IPS-18a (cell line): ENCODE measurements around the gene SHROOM2.
A peak's percentile ranks its signal among the peaks of the same experiment; 100 is the strongest.

Experiments used
- H3K27ac ChIP-seq: one replicate; pipeline ENCODE4 v1.5.1; 2013; ENCODE audit warnings: low read length
- H3K27me3 ChIP-seq: one replicate; pipeline ENCODE4 v1.6.1; 2013; ENCODE audit warnings: mild to moderate bottlenecking, low read length; ENCODE audit not compliant: control insufficient read depth, insufficient read depth
- H3K36me3 ChIP-seq: one replicate; pipeline ENCODE4 v1.6.1; 2013; ENCODE audit warnings: low read depth, low read length; ENCODE audit not compliant: control insufficient read depth
- H3K4me1 ChIP-seq: one replicate; pipeline ENCODE4 v1.6.1; 2013; ENCODE audit warnings: low read depth, low read length; ENCODE audit not compliant: control insufficient read depth
- H3K4me3 ChIP-seq: one replicate; pipeline ENCODE4 v1.5.1; 2013; ENCODE audit warnings: low read length
- H3K9ac ChIP-seq: one replicate; pipeline ENCODE4 v1.6.1; 2013; ENCODE audit warnings: mild to moderate bottlenecking, low read length, moderate library complexity
- H3K9me3 ChIP-seq: one replicate; pipeline ENCODE4 v1.6.1; 2013; ENCODE audit warnings: low read depth, low read length; ENCODE audit not compliant: control insufficient read depth

The SHROOM2 gene

DNA sequence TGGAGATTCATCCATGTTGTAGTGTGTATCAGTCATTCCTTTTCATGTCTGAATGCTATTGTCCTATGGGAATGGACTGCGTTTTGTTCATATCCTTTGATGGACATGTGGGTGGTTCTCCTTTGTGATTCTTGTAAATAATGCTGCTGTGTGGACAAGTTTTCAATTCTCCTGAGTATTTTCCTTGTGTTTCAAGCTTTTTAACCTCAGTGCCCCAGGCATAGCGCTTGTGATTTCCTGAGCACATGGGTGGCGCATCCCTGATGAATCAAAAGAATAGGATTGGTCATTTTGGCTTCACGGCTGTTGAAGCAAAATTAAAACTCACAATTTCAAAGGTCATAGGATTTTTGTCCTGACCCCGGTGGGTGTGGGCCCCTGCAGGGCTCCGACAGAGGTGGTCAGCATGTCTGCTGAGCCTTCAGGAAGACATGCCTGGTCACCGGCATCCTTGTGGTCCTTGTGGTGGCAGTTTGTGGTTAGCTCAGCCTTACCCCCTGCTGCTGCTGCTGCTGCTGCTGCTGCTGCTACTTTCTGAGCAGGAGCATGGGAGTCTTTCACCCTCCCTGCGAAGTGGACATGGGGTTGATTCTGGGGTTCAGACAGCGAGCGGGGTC is 30.0 kb downstream of the SHROOM2 start:
- H3K36me3 ChIP-seq = no peaks in the 10 kb centered on the region
- no peaks in the 10 kb centered on the region for H3K27me3 ChIP-seq
- no peak overlapping the region for H3K27ac ChIP-seq
- no peak overlapping the region for H3K9ac ChIP-seq
- no peak overlapping the region for H3K4me3 ChIP-seq
- no peaks in the 10 kb centered on the region for H3K9me3 ChIP-seq
- H3K4me1 ChIP-seq = peaks cover 15% of the 10 kb centered on the region

DNA sequence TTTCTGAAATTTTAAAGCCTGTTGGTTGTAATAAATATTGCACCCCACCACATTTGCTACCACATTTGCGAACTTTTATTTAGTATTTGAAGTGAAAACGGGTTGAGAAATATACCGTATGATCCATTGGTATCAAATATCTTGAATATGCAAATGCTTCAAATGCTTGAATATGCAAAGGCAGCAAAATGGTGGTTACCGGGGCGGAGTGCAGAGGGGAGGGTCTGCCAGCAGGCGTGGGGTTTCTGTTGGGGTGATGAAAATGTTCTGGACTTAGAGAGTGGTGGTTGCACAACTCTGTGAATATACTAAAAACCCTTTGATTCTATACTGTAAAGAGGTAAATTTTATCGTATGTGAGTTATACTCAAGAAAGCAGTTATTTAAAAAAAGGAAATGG is 35.3 kb downstream of the SHROOM2 start:
- Histone ChIP-seq H3K27me3 (no peaks in the 10 kb centered on the region), H3K4me1 (peaks cover 42% of the 10 kb centered on the region), H3K36me3 (no peaks in the 10 kb centered on the region), H3K9ac (no peak overlapping the region), H3K27ac (no peak overlapping the region), H3K9me3 (no peaks in the 10 kb centered on the region), H3K4me3 (peak overlapping the region; percentile 2)

DNA sequence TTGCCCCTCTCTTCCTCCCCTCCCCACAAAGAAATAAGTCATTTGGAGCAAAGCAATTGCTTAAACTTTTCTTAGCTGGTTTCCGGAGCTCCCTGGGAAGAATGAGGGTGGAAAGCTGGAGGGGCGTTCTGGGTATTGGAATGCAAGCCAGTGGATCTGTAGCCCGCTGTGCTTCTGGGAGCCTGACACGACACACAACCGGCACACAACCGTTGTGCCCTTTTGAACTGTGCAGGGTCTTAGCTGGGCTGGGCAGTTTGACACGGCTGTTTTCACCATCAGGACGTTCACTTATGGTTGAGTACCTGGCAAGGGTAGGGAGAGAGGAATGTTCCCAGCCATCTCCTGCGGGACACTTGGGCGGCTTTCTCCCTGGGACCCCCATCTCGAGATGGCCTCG is 38.3 kb downstream of the SHROOM2 start:
- Histone ChIP-seq H3K36me3 (no peaks in the 10 kb centered on the region), H3K9ac (no peak overlapping the region), H3K4me3 (peak overlapping the region; percentile 11), H3K4me1 (peaks cover 49% of the 10 kb centered on the region), H3K27me3 (no peaks in the 10 kb centered on the region), H3K27ac (no peak overlapping the region), H3K9me3 (no peaks in the 10 kb centered on the region)

DNA sequence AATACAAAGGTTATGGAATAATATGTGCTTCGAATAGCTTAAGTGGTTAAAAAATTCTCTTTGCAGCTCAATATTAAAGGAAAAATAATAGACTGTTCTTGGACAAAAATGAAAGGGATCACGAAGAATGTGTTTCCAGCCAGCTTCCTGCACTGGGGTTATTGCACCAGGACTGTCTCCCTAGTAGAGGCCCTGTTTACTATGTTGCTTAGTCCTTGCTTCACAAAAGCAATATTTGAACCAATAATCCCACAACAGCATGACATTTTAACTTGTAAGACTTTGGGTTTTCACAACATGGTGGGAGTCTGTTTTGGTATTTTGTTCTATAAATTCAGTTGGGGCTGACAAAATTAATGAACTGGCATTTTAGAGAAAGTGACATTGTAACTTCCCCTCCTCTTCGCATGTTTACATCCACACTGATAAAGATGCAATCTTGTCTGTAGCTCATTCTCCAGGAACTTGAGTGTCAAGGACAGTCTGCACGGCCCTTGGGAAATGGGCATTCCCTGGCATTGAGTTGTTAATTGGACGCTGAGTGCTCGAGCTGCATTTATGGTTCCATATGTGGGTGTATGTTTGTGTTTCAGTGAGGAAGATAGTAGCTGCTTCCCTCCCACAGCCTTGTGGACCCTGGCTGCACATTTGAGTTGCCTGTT is 39.0 kb downstream of the SHROOM2 start:
- peak overlapping the region; percentile 9 for H3K4me3 ChIP-seq

DNA sequence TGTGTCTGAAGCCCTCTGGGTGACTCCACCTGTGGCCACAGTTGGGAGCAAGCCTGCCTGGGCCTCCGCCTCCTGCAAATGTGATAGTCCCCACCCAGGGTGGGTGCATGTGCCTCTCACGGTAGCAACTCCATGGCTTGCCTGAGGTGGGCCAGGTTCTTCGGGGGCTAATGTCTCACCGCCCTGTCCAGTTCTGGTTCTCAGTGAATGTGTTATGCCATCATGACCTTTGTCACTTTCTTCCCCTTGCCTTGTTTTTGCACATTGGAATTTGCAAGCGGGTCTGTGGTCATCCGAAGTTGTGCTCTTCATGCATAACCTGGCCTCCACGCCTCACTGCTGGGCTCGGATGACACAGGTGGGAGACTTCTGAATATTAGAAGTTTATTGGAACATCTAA is 39.7 kb downstream of the SHROOM2 start:
- no peaks in the 10 kb centered on the region for H3K27me3 ChIP-seq
- no peaks in the 10 kb centered on the region for H3K9me3 ChIP-seq
- no peaks in the 10 kb centered on the region for H3K36me3 ChIP-seq
- no peak overlapping the region for H3K27ac ChIP-seq
- no peak overlapping the region for H3K4me3 ChIP-seq
- no peak overlapping the region for H3K9ac ChIP-seq
- peaks cover 41% of the 10 kb centered on the region for H3K4me1 ChIP-seq

More for the DNA sequence above, 39.0 kb downstream of the SHROOM2 start:
- Histone ChIP-seq H3K27ac (peak overlapping the region; percentile 9), H3K27me3 (no peaks in the 10 kb centered on the region), H3K9me3 (no peaks in the 10 kb centered on the region), H3K4me1 (peaks cover 47% of the 10 kb centered on the region), H3K9ac (peak overlapping the region; percentile 8), H3K36me3 (no peaks in the 10 kb centered on the region)

DNA sequence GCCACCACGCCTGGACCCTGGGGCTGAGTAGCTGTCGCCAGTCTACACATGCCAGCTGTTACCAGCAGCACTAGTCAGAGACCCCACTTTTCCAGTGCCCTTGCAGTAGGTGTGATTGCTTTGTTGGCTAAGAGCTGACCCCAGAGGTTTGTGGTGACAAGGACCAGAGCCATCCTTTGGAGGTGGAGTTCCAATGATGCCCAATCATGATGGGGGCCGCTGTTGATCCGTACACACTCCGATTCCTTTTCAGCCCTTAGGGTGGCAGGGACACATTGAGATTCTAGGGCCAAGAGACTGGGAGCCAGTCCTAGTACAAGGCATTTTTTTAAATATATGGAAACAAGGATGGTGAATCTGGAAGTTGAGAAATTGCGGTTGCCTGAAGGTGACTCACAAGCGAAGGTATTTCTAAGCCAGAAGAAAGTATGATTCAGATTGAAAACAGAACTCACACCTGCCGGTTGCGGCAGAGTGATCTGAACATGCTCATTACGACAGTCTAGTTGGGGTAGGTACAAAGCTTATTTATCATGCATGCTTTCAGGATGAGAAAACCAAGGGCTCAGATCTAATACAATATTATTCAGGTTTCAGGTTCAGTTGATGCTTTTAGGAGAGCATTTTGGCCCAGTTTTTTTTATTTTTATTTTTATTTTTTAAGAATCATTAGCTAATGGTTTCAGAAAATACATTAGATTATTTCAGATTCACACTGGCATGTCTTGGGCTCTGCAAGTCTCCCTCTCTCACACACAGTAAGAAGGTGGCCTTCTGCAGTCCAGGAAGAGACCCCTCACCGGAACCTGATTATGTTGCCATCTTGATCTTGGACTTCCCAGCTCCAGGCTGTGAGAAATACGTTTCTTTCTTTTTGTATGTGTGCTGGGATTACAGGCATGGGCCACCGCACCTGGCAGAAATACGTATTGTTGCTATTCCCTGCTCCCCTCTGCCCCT is 43.4 kb downstream of the SHROOM2 start:
- no peak overlapping the region for H3K4me3 ChIP-seq
- H3K9ac ChIP-seq = no peak overlapping the region
- no peak overlapping the region for H3K27ac ChIP-seq

DNA sequence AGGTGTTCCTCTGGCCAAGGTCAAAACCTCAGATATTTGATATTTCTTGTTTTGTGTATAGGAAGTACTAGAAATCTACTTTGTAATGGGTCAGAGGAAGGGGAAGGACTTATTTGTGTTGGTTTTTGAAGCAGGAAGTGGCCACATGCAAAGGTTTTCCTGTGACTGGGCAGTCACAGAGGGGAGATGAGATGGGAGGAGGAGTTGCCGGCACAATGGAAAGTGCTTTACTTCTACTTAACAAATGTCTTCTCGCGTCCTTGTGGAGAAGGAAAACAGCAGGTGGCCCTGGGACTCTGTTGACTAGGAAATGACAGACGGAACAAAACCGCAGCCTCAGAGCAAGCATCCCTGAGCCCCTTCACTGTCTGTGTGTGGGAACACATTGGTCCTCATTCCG is 46.6 kb downstream of the SHROOM2 start:
- no peaks in the 10 kb centered on the region for H3K9me3 ChIP-seq
- no peak overlapping the region for H3K9ac ChIP-seq
- no peaks in the 10 kb centered on the region for H3K27me3 ChIP-seq
- H3K36me3 ChIP-seq = no peaks in the 10 kb centered on the region
- H3K27ac ChIP-seq = no peak overlapping the region
- H3K4me3 ChIP-seq = no peak overlapping the region
- peaks cover 28% of the 10 kb centered on the region for H3K4me1 ChIP-seq

More for the DNA sequence above, 43.4 kb downstream of the SHROOM2 start:
- H3K36me3 ChIP-seq = no peaks in the 10 kb centered on the region
- peaks cover 43% of the 10 kb centered on the region for H3K4me1 ChIP-seq
- no peaks in the 10 kb centered on the region for H3K9me3 ChIP-seq
- H3K27me3 ChIP-seq = no peaks in the 10 kb centered on the region

DNA sequence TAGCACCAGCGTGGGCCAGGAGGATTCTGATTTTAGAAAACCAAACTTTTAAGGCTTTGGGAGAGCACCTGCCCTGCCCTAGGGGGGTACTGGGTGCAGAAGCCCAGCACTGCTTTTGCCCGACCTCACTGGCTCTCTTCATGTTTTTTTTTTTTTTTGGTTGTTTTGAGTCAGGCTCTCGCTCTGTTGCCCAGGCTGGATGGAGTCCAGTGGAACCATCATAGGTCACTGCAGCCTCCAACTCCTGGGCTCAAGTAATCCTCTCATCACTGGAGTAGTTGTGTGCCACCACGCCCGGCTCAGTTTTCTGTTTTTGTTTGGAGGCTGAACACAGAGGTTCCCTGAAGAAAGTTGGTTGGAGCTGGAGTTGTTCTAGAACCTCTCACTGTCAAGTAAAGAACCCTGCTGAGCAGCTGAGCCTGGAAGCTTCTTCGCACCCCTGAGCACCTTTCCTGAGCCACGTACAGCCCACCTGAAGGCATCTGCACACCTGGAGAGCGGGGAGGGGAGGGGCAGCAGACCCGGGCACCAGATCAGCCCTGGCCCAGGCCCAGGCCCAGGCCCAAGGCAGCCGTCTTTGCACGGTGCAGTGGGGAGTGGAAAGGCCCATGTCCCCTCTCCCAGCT is 49.5 kb downstream of the SHROOM2 start:
- Histone ChIP-seq H3K4me1 (peaks cover 27% of the 10 kb centered on the region), H3K36me3 (no peaks in the 10 kb centered on the region), H3K4me3 (no peak overlapping the region), H3K27ac (no peak overlapping the region), H3K9me3 (no peaks in the 10 kb centered on the region), H3K9ac (no peak overlapping the region), H3K27me3 (no peaks in the 10 kb centered on the region)

DNA sequence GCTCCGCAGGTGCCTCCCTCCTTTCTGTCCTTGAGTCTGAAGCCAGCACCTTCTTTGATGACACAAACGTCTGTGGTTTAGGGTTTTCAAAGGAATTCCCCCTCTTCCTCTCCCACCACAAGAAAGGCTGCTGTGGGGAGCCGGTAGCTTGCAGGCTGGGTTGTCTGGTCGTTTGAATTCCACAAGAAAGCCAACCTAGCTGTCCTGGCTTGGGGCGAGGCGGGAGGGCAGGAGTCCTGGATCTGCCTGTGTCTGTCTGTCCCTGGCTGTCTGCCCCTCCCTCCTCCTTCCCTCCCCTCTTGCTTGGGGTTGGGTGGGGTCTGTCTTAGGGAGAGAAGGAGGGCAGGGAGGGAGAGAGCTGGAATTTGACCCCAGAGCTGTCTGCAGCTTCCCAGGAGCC is 56.3 kb downstream of the SHROOM2 start:
- Histone ChIP-seq H3K4me3 (peak overlapping the region; percentile 38), H3K9me3 (no peaks in the 10 kb centered on the region), H3K4me1 (peaks cover 29% of the 10 kb centered on the region), H3K27me3 (no peaks in the 10 kb centered on the region), H3K9ac (no peak overlapping the region), H3K36me3 (no peaks in the 10 kb centered on the region), H3K27ac (no peak overlapping the region)

DNA sequence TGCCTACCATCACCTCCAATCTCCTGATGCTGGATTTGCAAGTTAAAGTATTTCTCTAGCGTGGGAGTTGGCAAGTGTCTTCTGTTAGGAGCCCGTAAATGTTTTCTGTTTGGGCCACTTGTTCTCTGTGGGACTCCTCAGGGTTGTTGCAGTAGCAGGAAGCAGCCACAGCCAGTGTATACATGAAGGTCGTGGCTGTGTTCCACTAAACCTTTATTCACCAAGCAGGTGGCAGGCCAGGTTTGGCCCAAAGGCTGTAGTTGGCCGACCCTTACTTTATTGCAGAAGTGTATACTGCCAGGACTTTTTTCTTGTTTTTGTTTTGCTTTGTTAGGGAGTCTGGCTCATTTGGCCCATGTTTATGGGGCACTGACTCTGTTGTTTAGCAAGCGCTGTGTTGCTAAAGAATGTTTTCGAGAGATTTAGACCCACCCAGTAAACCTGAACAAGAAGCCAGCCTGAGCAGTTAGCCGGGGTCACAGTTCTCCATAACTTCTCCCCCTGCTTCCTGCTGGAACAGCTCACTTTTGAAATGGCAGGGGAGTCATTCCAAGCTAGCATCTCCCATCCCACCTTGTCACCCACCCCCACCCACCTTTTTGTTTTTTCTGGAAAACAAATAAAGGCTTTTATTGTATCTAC is 58.8 kb downstream of the SHROOM2 start:
- H3K4me3 ChIP-seq = no peak overlapping the region
- no peaks in the 10 kb centered on the region for H3K36me3 ChIP-seq
- H3K27ac ChIP-seq = no peak overlapping the region
- H3K9me3 ChIP-seq = no peaks in the 10 kb centered on the region
- H3K9ac ChIP-seq = no peak overlapping the region
- peaks cover 29% of the 10 kb centered on the region for H3K4me1 ChIP-seq
- no peaks in the 10 kb centered on the region for H3K27me3 ChIP-seq

DNA sequence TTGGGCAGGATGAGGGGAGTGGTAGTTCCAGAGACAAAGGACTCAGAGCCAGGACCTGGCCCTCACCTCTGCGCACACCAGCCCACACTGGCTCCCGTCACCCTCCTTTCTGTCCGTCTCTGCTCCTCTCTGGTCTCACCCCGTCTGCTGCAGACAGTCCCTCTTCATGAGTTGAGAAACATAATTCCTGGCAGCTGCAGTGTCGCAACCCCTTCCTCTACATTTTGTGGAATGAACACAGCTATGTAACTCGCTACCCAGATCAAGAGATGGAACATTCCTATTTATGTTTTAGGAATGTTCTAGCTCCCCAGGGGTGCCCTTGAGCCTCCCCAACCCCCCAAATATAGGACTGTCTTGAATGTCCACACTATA is 59.3 kb downstream of the SHROOM2 start:
- Histone ChIP-seq H3K9me3 (no peaks in the 10 kb centered on the region), H3K36me3 (no peaks in the 10 kb centered on the region), H3K27ac (no peak overlapping the region), H3K9ac (no peak overlapping the region), H3K4me1 (peaks cover 29% of the 10 kb centered on the region), H3K4me3 (no peak overlapping the region), H3K27me3 (no peaks in the 10 kb centered on the region)
